Measurements from ENCODE around the gene CAMSAP3.

DNA sequence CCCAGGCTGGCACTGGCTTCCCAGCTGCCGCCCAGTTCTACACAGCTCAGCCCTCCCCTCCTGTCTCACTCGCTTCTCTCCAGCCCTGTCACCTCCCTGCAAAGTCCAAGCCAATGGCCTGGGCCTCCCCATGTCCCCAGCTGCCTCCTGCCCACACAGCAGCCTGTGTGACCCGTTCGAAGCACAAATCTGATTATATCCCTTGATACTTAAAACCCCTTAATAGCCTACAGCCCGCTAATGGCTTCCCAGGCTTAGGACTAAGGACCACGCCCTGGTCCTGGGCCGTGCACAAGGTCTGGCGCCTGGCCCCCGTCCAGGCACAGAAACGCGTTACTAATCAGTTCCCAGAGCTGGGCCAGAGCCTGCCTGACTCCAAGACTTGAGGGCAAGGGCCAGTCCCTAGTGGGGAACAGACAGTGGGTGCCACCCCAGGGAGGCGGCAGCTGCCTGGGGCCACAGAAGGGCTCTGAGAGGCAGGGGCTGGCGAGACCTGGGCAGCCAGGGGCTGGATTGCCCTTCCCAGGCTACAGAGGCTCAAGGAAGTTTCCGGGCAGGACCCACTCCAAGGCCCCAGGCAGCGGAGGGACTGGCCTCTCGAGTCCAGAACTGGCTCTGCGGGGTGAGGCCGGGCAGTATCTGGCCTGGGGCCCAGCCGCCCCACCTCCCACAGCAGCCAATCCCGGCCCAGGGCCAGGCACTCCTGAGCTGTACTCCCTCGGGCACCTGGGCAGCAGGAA lies 23.3 kb downstream of the CAMSAP3 start:
- TF ChIP-seq POLR2A (IDR thresholded peaks at IDR 0.05), result peak; percentile 57
- TF ChIP-seq, protein P1, sequence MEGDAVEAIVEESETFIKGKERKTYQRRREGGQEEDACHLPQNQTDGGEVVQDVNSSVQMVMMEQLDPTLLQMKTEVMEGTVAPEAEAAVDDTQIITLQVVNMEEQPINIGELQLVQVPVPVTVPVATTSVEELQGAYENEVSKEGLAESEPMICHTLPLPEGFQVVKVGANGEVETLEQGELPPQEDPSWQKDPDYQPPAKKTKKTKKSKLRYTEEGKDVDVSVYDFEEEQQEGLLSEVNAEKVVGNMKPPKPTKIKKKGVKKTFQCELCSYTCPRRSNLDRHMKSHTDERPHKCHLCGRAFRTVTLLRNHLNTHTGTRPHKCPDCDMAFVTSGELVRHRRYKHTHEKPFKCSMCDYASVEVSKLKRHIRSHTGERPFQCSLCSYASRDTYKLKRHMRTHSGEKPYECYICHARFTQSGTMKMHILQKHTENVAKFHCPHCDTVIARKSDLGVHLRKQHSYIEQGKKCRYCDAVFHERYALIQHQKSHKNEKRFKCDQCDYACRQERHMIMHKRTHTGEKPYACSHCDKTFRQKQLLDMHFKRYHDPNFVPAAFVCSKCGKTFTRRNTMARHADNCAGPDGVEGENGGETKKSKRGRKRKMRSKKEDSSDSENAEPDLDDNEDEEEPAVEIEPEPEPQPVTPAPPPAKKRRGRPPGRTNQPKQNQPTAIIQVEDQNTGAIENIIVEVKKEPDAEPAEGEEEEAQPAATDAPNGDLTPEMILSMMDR (IDR thresholded peaks at IDR 0.05), result no peak
